GM18520 (cell line): ENCODE results near the gene ARFGAP2.
"Not testable (repeated sequence)": the region's sequence is repeated elsewhere in the genome, so short reads cannot be mapped to it uniquely, and the experiment has no call there.

ENCODE experiments used
- ATAC-seq: cut with Tn5 transposase; IDR thresholded peaks from one replicate; pipeline ENCODE4 v1.9.1; 2021; ENCODE audit not compliant: unreplicated experiment

Gene ARFGAP2

DNA sequence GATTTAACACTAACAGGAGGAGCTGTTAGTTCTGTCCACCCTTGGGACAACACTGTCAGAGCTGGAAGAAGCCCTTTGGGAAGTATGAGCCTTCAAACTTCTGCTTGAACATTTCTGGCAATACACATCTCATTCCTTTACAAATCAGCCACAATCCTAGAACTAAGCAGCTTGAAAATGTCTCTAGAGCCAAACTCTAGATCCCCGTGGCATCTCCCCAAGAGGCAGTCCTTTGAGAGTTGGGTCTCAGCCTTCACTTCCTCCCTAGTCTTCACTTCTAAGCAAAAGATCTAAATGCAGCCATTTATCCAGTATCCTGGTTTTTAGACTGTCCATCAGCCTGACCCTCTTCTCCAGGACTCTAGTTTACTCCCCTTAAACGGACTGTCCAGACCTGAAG is 26.9 kb downstream of the ARFGAP2 start:
- ATAC-seq: no peak

DNA sequence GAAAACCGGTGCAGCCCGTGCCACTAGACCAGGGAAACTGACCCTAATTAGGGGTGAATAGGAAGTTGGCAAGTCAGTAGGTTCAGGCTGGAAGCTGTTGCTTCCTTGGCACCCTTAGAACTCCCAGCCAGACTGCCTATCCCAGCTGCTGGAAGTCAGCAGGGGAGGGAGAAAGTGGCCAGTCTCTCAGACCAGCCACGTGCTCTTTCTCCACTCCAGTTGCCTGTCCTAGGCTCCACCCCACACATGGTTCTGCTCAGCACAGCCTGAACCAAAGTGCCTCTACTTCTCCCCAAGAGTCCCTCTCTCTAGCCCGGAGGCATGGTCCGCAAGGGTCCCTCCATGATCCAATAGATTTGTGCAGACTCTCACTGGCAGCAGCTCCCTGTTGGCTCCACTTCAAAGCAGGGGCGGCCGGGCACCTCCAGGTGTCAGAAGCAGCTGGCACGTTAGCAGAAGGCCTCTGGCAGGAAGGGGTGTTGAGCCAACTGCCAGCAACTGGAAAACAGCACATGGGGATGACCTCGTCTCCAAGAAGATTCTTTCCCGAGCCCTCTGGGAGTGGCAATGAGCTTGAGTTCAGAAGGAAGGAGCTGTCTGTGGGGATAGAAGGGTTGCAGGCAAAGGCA is 27.7 kb downstream of the ARFGAP2 start:
- ATAC-seq: no peak

GRCh38 chr11:47148270-47148669 is 28.4 kb downstream of the ARFGAP2 start:
- ATAC-seq: no peak

- ATAC-seq: no peak
Measured at GRCh38 chr11:47147681-47148080, 29.0 kb downstream of the ARFGAP2 start.

DNA sequence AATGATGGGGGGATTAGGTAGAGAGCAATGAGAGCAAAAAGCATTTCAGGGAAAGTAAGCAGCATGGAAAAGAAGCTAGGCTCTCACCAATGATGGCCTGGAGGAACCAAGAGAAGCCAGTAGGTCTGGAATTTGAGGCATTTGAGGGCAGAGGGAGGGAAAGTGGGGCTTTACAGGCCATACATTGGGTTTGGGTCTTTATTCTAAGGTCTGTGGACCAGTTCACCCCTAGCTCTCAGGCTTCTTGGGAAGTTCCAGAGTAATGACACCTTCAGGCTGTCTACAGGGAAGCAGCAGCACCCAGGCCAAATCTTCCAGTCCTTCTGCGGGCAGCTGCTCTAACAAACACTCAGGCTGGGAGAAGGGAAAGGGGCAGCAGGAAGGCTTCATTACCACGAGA is 29.4 kb downstream of the ARFGAP2 start:
- no peak for ATAC-seq

- ATAC-seq: no peak
Measured at GRCh38 chr11:47144541-47144940, 32.1 kb downstream of the ARFGAP2 start.

DNA sequence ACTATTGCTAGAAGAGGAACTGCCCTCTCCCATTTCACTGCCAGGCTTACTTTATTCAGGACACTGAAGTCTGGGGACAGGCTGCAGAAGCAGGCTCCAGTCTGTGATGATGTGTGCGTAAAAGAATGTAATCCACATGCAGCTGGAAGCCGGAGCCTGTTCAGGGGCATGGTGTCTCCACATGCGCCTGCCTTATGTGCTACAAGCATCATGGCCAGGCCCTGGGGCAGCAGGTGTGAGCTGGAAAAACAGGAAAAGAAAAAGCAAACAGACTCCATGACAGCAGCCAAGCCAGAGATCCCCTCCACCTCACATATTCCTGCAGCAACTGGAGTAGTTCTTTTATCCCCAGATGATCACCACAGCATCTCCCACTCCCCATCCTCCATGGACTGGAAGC is 33.4 kb downstream of the ARFGAP2 start:
- ATAC-seq: no peak

DNA sequence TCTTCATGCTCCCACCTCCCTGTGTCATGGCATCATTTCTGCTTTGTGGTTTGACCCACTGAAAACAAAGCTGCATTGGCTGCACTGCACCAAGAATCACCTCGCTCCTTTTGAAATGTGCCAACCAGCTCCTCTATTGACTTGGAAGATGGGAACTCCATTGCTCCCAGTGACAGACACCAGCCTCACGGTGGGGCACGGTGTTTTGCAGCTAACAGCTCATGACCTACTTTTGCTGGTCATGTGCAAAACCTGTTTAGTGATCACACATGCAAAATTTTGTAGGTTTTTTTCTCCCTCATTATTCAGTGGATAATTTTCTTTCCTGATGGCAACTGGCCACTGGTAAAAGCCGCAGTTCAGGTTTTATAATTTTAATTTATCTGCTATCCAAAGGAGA is 36.8 kb downstream of the ARFGAP2 start:
- no peak for ATAC-seq

DNA sequence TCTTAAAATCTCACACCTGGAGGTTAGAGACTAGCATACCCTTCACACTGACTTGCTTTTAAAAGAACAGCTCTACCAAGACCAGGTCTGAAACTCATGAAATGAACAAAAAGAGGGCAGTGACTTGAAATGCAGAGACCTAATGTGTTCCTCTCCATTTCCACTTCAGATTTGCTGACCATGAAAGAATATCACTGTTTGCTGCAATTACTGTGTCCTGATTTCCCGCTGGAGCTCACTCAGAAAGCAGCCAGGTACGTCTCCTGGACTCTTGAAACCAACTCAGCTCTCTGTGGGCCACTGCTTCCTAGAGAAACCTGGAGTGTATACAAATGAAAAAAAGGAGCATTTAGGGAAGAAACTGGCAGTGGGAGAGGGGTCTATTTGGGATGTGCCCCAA is 39.2 kb downstream of the ARFGAP2 start:
- no peak for ATAC-seq

- no peak for ATAC-seq
Measured at GRCh38 chr11:47136921-47137320, 39.8 kb downstream of the ARFGAP2 start.

GRCh38 chr11:47136327-47136726 is 40.4 kb downstream of the ARFGAP2 start:
- no peak for ATAC-seq

GRCh38 chr11:47132981-47133380 is 43.7 kb downstream of the ARFGAP2 start:
- ATAC-seq: no peak

- ATAC-seq: no peak
Measured at GRCh38 chr11:47132490-47132889, 44.2 kb downstream of the ARFGAP2 start.

DNA sequence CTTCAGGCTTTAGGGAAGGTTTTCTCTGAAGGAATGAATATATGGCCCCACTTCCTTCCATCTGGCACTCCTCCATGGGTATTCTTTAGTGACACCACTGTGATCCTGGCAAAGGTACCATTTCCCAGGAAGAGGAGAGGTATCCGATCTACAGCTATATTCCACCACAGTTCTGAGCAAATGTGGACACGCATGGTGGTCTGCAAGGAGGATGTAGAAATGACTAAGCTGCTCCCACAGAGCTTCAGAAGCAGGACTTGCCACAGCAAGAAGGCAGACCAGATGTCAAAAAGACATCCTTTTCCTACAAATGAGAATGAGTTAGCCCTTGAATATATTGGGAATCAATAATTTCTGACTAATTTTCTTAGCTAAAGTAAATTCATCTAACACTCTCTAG is 45.5 kb downstream of the ARFGAP2 start:
- no peak for ATAC-seq

DNA sequence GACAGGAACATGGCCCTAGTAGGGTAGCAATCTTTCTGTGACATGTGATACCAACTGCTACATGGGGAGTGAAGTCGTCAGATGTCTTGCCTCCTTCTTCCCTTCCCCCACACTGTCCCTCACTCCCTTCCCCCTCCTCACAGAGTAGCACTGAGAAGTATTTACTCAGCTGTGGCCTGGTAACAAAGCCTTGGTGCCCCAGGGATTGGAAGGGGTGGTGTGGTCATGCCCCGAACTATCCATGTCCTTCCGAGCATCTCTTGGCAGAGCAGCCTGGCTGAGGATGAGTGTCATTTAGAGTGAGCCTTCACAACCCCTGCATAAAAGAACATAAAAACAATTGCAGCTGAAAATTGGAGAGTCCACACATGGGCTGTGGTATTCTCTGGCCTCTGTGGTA is 46.1 kb downstream of the ARFGAP2 start:
- ATAC-seq: no peak

DNA sequence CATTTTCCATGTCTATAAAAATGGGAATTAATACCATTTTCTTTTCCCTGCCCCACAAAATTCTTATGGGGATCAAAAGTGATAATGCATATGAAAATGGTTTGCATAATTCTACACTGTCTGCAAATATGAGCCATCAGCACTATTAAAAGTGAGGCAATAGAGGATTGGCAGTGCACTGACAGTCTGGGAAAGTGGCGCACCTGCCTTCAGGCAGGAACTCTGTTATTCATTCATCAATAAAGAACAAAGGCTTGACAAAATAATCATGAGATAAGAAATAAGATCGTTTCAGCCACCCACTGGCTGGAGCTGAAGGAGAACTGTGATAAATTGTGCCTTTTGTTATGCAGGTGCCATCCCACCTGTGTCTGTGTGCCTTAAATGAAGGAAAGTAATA is 49.5 kb downstream of the ARFGAP2 start:
- ATAC-seq: no peak

- no peak for ATAC-seq
Measured at GRCh38 chr11:47125083-47125482, 51.6 kb downstream of the ARFGAP2 start.

GRCh38 chr11:47124675-47125074 is 52.0 kb downstream of the ARFGAP2 start:
- no peak for ATAC-seq

DNA sequence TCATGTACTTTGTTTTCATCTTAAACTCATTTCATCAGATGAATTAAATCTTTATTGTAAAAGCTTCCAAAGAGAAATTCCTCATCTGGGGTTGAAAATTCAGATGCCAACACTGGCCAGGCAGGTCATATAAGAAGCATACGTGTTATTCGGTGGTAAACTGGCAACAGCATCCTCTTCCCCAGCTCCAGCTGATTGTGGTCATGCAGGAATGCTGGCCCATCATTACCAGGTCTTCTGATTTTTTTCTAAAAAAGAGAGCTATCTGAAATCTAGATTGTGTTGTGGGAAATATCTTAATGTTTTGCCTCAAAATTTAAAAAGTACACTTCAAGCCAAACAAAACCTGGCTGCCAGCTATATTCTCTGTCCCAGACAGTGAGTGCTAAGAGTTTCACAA is 53.6 kb downstream of the ARFGAP2 start:
- no peak for ATAC-seq

GRCh38 chr11:47121731-47122130 is 54.9 kb downstream of the ARFGAP2 start:
- no peak for ATAC-seq

- no peak for ATAC-seq
Measured at GRCh38 chr11:47121056-47121455, 55.6 kb downstream of the ARFGAP2 start.

DNA sequence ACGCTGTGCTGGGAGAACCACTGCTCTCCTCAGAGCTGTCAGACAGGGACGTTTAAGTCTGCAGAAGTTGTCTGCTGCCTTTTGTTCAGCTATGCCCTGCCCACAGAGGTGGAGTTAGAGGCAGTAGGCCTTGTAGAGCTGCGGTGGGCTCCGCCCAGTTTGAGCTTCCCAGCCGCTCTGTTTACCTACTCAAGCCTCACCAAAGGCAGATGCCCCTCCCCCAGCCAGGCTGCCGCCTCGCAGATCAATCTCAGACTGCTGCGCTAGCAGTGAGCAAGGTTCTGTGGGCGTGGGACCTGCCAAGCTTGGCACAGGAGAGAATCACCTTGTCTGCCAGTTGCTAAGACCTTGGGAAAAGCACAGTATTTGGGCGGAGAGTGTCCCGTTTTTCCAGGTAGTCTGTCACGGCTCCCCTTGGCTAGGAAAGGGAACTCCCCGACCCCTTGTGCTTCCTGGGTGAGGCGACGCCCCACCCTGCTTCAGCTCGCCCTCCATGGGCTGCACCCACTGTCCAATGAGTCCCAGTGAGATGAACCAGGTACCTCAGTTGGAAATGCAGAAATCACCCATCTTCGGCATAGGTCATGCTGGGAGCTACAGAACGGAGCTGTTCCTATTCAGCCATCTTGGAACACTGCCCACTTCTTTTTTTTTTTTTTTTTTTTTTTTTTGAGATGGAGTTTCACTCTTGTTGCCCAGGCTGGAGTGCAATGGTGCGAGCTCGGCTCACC is 57.6 kb downstream of the ARFGAP2 start:
- not testable (repeated sequence) for ATAC-seq
